T-helper 9 cell (primary cell): Measurements from ENCODE around the gene DUSP28.
A peak's percentile ranks its signal among the peaks of the same experiment; 100 is the strongest.

Experiments used
- DNase-seq: peaks from one replicate; pipeline ENCODE4 v3.0.0-alpha.2; 2020

Gene DUSP28

GRCh38 chr2:240573516-240574385, 13.6 kb downstream of the DUSP28 start:
- DNase-seq: no peak

DNA sequence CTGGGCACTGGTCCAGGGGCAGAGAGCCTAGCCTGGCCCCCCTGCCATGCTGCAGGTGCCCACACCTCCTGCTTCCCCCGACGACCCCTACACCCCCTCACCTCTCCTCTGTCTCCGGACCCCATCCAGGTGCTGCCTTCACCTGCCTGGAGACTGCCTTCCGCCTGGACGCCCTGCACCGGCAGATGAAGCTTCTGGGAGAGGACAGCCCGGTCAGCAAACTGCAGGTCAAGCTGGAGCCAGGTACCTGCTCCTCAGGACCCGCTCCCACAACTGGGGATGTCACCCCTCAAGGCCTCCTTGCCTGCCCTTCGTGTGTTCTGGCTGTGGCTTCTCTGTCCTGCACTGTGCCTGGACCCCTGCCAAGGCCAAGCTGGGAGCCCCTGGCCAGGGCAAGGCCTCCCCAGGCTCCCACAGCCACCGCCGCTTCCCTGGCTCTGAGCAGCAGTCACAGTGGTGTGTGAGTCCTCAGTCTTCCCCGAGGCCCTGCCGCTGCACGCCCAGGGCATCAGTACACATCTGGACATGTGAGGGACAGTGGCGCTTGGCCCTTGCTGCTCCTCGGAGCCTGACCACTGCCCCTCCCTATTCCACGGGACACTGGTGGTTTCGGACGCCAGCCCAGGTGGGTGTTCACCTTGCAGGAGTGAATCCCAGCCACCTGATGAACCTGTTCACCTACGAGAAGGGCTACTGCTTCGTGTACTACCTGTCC, 14.4 kb downstream of the DUSP28 start:
- no peak for DNase-seq

- DNase-seq: no peak
Observed at GRCh38 chr2:240575101-240575965, 15.2 kb downstream of the DUSP28 start.

DNA sequence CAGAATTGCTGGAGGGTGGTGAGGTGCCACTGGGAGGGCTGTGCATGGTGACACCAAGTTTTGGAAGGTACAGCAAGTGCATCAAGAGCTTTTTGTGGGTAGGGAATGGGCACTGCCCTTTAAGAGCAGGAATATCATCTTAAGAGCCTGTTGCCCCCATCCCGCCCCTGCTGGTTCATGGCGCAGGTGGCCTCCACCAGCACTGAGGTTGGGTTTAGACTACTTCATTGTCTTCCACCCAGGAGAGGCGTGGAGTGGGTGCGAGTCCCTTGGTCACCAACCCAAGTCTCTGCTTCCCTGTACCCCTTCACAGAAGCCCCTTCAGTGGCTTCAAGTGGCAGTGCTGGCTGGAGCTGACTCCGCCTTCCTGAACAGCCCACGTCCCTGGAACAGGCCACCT, 15.9 kb downstream of the DUSP28 start:
- DNase-seq: no peak

- no peak for DNase-seq
Observed at GRCh38 chr2:240576436-240577205, 16.5 kb downstream of the DUSP28 start.

- DNase-seq: no peak
Observed at GRCh38 chr2:240577281-240578109, 17.3 kb downstream of the DUSP28 start.

DNA sequence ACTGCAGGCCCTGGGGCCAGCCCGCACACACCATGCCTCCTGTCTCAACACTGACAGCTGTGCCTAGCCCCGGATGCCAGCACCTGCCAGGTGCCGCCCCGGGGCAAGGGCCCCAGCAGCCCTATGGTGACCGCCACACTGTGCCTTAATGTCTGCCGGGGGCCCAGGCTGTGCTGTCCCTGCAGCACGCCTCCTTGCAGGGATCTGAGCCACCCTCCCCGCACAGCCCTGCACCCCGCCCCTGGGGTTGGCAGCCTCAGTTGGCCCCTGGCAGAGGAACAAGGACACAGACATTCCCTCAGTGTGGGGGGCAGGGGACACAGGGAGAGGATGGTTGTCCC, 17.9 kb downstream of the DUSP28 start:
- DNase-seq: no peak

DNA sequence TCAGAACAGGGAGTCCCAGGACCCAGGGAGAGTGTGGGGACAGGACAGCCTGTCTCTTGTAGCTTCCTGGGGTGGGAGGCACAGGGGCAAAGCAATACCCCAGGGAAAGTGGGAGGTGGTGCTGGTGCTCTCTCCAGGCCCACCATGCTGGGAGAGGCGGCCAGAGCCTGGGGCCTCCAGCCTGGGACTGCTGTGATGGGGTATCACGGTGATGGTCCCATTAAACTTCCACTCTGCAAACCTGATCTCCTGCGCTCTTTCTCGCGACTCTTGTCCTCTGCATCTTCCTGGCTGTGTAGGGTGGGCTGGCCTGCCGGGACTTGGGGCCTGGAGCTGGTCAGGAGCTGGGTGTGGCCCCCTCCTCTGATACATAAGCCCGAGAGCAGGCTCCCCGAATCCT, 18.3 kb downstream of the DUSP28 start:
- no peak for DNase-seq

GRCh38 chr2:240579071-240579762, 19.1 kb downstream of the DUSP28 start:
- DNase-seq: no peak

- peak; percentile 81 for DNase-seq
Observed at GRCh38 chr2:240579771-240580614, 19.8 kb downstream of the DUSP28 start.

GRCh38 chr2:240581811-240582210, 21.7 kb downstream of the DUSP28 start:
- DNase-seq: no peak

- no peak for DNase-seq
Observed at GRCh38 chr2:240582781-240583180, 22.6 kb downstream of the DUSP28 start.

- no peak for DNase-seq
Observed at GRCh38 chr2:240583774-240584173, 23.6 kb downstream of the DUSP28 start.

DNA sequence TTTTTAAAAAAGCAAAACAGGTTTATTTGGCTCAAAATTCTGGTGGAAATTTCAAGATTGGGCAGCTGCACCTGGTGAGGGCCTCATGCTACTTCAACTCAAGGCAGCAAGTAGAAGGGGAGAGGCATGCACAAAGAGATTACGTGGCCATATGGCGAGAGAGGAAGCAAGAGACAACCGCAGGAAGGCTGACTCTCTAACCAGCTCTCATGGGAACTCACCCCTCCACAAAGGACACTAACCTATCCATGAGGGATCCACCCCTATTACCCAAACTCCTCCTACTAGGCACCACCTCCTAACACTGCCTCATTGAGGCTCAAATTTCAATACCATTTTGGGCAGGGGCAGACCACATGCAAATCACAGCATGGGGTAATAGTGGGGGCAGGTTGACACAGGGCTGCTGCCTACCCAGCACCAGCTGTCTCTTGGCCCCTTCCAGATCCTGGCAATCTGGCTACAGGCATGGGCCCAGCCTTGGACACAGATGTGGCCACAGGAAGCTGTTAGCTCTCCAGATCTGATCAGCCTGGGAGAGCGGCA, 24.4 kb downstream of the DUSP28 start:
- DNase-seq: no peak

DNA sequence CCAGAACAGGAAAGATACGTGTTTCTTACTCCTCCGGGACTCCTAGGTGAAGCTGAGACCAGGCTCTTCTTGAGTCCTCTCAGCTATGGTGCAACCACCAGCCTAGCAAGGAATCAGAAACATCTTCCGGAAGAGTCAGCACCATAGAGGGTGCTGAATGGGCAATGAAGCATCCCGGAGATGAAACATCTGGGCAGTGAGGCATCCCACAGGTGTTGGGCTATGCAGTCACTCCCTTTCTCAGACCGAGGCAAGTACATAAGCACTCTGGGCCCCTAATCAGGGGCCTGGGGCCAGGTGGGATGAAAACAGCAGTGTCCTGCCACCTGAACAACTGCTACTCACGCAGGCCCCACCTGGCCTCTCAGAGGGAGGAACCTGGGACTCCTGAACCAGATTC, 24.9 kb downstream of the DUSP28 start:
- no peak for DNase-seq

GRCh38 chr2:240585681-240586197, 25.6 kb downstream of the DUSP28 start:
- DNase-seq: no peak

- peak; percentile 95 for DNase-seq
Observed at GRCh38 chr2:240586198-240586918, 26.2 kb downstream of the DUSP28 start, which contains the start of gene CAPN10. Gene CAPN10, plus strand, starts transcription at chr2:240586734. Its CDS starts 178 bp downstream, at chr2:240586912.
